Nephron (organoid): ENCODE measurements around the gene SERPINA9.

Source experiments
- H3K27ac Mint-ChIP-seq, 3 experiments: 2 replicates each; pipeline ENCODE4 v1.8.0; 2020; ENCODE audit warnings: mixed read lengths in 3 of 3, mild to moderate bottlenecking in 2 of 3, moderate library complexity in 1 of 3
- H3K27me3 Mint-ChIP-seq: 2 replicates; pipeline ENCODE4 v1.8.0; 2021; ENCODE audit warnings: low read depth, mild to moderate bottlenecking, moderate library complexity, mixed read lengths
- H3K36me3 Mint-ChIP-seq: 2 replicates; pipeline ENCODE4 v1.8.0; 2020; ENCODE audit warnings: low read depth, mixed read lengths
- H3K4me1 Mint-ChIP-seq: 2 replicates; pipeline ENCODE4 v1.8.0; 2020; ENCODE audit warnings: mixed read lengths
- H3K4me3 Mint-ChIP-seq, 3 experiments: 2 replicates each; pipeline ENCODE4 v1.8.0; 2020; ENCODE audit warnings: mild to moderate bottlenecking in 3 of 3, mixed read lengths in 3 of 3, moderate library complexity in 2 of 3
- H3K9me3 Mint-ChIP-seq: 2 replicates; pipeline ENCODE4 v1.8.0; 2020; ENCODE audit warnings: mixed read lengths
- CTCF ChIP-seq, 3 experiments: fragments of 200-600 bp; sonication (generic); IDR thresholded peaks; one replicate each; pipeline ENCODE4 v1.5.0; 2021; ENCODE audit warnings: antibody characterized with exemption in 3 of 3; ENCODE audit not compliant: unreplicated experiment in 3 of 3

SERPINA9 gene

GRCh38 chr14:94472842-94473241, 3.2 kb downstream of the SERPINA9 start:
- no peaks in the 10 kb centered on the region for H3K36me3 Mint-ChIP-seq
- no peak overlapping the region for H3K4me3 Mint-ChIP-seq
- H3K27ac Mint-ChIP-seq: no peak overlapping the region
- no peaks in the 10 kb centered on the region for H3K4me1 Mint-ChIP-seq
- H3K9me3 Mint-ChIP-seq: peaks cover 5% of the 10 kb centered on the region
- H3K27me3 Mint-ChIP-seq: peaks cover 20% of the 10 kb centered on the region
- no peak for TF ChIP-seq CTCF (IDR thresholded peaks at IDR 0.05; ENCODE audit: unreplicated experiment in 3 of 3)

GRCh38 chr14:94471045-94471444, 5.0 kb downstream of the SERPINA9 start:
- Mint-ChIP-seq H3K36me3 (no peaks in the 10 kb centered on the region), H3K4me1 (no peaks in the 10 kb centered on the region), H3K9me3 (peaks cover 3% of the 10 kb centered on the region), H3K4me3 (no peak overlapping the region), H3K27me3 (peaks cover 29% of the 10 kb centered on the region), H3K27ac (no peak overlapping the region)
- no peak for TF ChIP-seq CTCF (IDR thresholded peaks at IDR 0.05; ENCODE audit: unreplicated experiment in 3 of 3)

GRCh38 chr14:94470311-94470710, 5.7 kb downstream of the SERPINA9 start:
- Mint-ChIP-seq H3K27ac (no peak overlapping the region), H3K27me3 (peaks cover 32% of the 10 kb centered on the region), H3K4me3 (no peak overlapping the region), H3K9me3 (peaks cover 4% of the 10 kb centered on the region), H3K36me3 (no peaks in the 10 kb centered on the region), H3K4me1 (no peaks in the 10 kb centered on the region)
- no peak for TF ChIP-seq CTCF (IDR thresholded peaks at IDR 0.05; ENCODE audit: unreplicated experiment in 3 of 3)

- Mint-ChIP-seq H3K4me3 (no peak overlapping the region), H3K36me3 (no peaks in the 10 kb centered on the region), H3K4me1 (no peaks in the 10 kb centered on the region), H3K27ac (no peak overlapping the region), H3K9me3 (peaks cover 4% of the 10 kb centered on the region), H3K27me3 (peaks cover 32% of the 10 kb centered on the region)
- TF ChIP-seq CTCF (IDR thresholded peaks at IDR 0.05; ENCODE audit: unreplicated experiment in 3 of 3): no peak
Measured at GRCh38 chr14:94469261-94469660, 6.7 kb downstream of the SERPINA9 start.

- Mint-ChIP-seq H3K4me1 (no peaks in the 10 kb centered on the region), H3K36me3 (no peaks in the 10 kb centered on the region), H3K4me3 (no peak overlapping the region), H3K27ac (no peak overlapping the region), H3K9me3 (peaks cover 6% of the 10 kb centered on the region), H3K27me3 (peaks cover 28% of the 10 kb centered on the region)
- no peak for TF ChIP-seq CTCF (IDR thresholded peaks at IDR 0.05; ENCODE audit: unreplicated experiment in 3 of 3)
Measured at GRCh38 chr14:94467728-94468520, 8.1 kb downstream of the SERPINA9 start.
